ENCODE data around the gene MMP15. TPM values are rescaled to one million over a fixed set of nuclear protein-coding genes. Genes with fewer than 3 reads are reported as not detected.

Gene MMP15
- total and polyA plus RNA-seq, 8 donors, result 8.1 to 140 (median 22.2) TPM

DNA sequence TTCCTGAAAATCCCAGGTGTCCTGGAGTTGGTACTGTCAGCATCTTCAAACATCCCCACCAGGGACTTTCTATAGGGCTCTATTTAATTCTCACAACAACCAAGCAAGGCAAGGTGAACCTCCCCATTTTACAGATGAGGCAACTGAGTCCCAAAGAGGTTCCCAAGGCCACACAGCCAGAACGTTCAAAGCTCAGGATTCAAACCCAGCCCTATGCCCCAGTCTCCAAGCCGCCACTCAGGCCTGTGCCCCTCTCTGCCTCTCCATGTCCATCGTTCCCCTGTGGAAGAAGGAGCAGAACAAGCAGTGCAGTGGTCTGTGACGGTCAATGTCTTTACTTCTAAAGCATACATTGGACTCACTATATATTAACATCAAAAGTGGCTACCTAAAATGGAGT lies 31.2 kb upstream of the MMP15 start:
- Histone ChIP-seq H3K4me1 (peaks cover 10 to 42% (median 23%) of the 10 kb centered on the region in 4 donors), H3K4me3 (no peak overlapping the region), H3K9me3 (no peaks in the 10 kb centered on the region), H3K27ac (no peak overlapping the region), H3K27me3 (no peaks in the 10 kb centered on the region), H3K36me3 (peaks cover 30 to 55% (median 47%) of the 10 kb centered on the region in 4 donors)
- TF ChIP-seq POLR2A (IDR thresholded peaks at IDR 0.05) (no peak), EP300 (IDR thresholded peaks at IDR 0.05) (no peak), POLR2AphosphoS5 (IDR thresholded peaks at IDR 0.05) (no peak)
- TF ChIP-seq, protein P1, sequence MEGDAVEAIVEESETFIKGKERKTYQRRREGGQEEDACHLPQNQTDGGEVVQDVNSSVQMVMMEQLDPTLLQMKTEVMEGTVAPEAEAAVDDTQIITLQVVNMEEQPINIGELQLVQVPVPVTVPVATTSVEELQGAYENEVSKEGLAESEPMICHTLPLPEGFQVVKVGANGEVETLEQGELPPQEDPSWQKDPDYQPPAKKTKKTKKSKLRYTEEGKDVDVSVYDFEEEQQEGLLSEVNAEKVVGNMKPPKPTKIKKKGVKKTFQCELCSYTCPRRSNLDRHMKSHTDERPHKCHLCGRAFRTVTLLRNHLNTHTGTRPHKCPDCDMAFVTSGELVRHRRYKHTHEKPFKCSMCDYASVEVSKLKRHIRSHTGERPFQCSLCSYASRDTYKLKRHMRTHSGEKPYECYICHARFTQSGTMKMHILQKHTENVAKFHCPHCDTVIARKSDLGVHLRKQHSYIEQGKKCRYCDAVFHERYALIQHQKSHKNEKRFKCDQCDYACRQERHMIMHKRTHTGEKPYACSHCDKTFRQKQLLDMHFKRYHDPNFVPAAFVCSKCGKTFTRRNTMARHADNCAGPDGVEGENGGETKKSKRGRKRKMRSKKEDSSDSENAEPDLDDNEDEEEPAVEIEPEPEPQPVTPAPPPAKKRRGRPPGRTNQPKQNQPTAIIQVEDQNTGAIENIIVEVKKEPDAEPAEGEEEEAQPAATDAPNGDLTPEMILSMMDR (IDR thresholded peaks at IDR 0.05), result no peak
- intact Hi-C loops (cut with DNase I; ENCODE audit: low total_unique reads), result no loop called here
- WGBS, 5 donors, result 94 to 96% (median 95%) methylated on average over 4 of the region's 4 CpGs
- DNase-seq, result no peak

DNA sequence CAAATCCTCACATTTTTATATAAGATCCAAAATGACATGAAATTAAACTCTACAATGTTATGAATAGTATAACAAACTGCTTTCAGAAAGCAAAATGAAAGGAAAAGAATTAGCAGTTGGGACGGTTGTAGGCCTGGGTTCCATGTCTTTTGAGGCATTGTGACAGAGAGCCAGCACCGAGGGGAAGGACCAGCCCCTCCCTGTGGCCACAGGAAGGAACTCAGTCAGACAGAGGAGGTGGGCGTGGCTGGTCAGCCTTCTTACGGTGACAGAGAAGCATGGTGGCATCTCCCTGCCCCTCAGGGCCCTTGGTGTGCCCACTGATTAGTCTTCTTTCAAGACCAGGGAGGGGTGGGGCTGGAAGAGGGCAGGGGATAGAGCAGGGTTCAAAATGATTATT lies 30.8 kb upstream of the MMP15 start:
- Histone ChIP-seq H3K27ac (no peak overlapping the region), H3K4me3 (no peak overlapping the region), H3K4me1 (peaks cover 14 to 46% (median 27%) of the 10 kb centered on the region in 4 donors), H3K36me3 (peaks cover 30 to 55% (median 47%) of the 10 kb centered on the region in 4 donors), H3K9me3 (no peaks in the 10 kb centered on the region), H3K27me3 (no peaks in the 10 kb centered on the region)
- DNase-seq, result peak; percentile 59 to 71
- no peak for TF ChIP-seq EP300 (IDR thresholded peaks at IDR 0.05)
- TF ChIP-seq, protein P1 (IDR thresholded peaks at IDR 0.05), result peak in 2 of 7 experiments; percentile 9 to 21
- intact Hi-C loops (cut with DNase I; ENCODE audit: low total_unique reads), result loop anchor here (5.0 kb wide), 1 partner anchor 92 kb away; no protein-coding TSS in a partner anchor
- 21 to 29% (median 25%) methylated on average over 4 of the region's 4 CpGs for WGBS, 5 donors

DNA sequence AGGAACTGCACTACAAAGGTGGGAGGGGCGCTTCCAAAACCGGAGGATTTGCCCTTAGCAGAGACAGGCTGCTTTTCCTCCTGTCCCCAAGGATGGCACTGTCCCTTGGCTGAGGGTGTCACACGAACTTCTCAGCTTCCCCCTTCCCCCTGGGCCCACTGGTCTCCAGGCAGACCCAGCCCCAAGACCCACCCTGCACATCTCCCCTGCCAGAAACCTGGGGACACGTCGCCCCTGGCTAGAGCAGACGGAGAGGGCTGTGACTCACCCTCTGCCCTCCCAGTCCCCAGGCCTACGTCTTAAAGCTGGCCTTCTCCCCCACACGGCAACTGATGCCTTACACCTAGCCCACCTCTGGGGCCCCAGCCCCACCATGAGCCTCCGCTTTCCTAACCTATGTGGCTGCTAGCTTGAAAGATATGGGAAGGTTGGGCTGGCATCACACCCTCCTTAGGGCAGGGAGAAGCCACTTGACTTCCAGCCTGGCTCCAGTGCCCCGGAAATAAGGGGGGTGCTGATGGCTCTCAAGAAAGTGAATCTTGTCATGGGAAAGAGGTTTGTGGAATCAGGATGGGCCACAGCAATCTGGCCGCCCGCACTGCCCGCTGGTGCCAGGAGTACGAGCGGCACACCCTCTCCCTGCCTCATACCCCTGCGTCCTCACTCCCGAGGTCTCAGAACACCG lies 29.7 kb upstream of the MMP15 start:
- TF ChIP-seq, protein P1 (IDR thresholded peaks at IDR 0.05), result no peak
- TF ChIP-seq POLR2A (IDR thresholded peaks at IDR 0.05) (no peak), EP300 (IDR thresholded peaks at IDR 0.05) (no peak), POLR2AphosphoS5 (IDR thresholded peaks at IDR 0.05) (no peak)
- Histone ChIP-seq H3K4me1 (peaks cover 16 to 52% (median 30%) of the 10 kb centered on the region in 4 donors), H3K36me3 (peaks cover 30 to 55% (median 47%) of the 10 kb centered on the region in 4 donors), H3K27ac (no peak overlapping the region), H3K27me3 (no peaks in the 10 kb centered on the region), H3K9me3 (no peaks in the 10 kb centered on the region), H3K4me3 (no peak overlapping the region)
- 91 to 96% (median 93%) methylated on average over 15 to 18 of the region's 18 CpGs for WGBS, 5 donors
- intact Hi-C loops (cut with DNase I; ENCODE audit: low total_unique reads), result loop anchor here (5.0 kb wide), 1 partner anchor 94 kb away; no protein-coding TSS in a partner anchor
- no peak for DNase-seq

DNA sequence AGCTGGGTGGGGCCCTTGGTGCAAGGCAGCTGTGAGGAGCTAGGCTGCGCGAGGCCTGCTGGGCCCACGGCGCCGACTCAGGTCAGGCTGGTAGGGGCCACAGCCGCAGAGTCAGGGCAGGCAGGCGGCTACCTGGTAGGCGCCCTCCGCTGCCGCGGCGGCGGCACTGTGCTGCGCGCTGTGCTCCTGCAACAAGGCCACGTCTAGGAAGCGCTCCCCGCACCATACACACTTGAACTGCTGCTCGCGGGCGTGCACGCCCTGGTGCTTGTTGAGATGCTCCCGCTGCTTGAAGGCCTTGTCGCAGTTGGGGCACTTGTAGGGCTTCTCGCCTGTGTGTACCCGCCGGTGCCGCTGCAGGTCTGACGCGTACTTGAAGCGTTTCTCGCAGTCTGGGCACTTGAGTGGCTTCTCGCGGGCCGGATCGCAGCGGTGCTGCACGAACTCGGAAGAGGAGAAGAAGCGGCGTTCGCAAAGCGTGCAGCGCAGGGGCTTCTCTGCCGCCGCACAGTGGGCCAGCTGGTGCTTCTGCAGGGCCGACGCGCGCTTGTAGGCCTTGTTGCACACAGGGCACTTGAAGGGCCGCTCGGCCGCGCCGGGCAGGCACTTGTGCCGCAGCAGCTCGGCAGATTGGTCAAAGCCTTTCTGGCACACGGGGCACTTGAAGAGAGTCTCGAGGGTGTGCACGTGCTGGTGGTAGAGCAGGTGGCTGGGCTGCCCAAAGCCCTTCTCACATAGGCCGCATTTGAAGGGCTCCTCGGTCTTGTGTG lies 29.0 kb upstream of the MMP15 start:
- WGBS, 5 donors, result 96 to 97% (median 96%) methylated on average over 55 to 62 of the region's 62 CpGs
- H3K4me1 ChIP-seq, result peaks cover 18 to 54% (median 34%) of the 10 kb centered on the region in 4 donors

More for the DNA sequence above, 29.0 kb upstream of the MMP15 start:
- H3K4me3 ChIP-seq, result no peak overlapping the region
- H3K27me3 ChIP-seq, result no peaks in the 10 kb centered on the region
- H3K36me3 ChIP-seq, result peaks cover 30 to 55% (median 47%) of the 10 kb centered on the region in 4 donors
- TF ChIP-seq, protein P1 (IDR thresholded peaks at IDR 0.05), result no peak
- no peak for TF ChIP-seq EP300 (IDR thresholded peaks at IDR 0.05)
- no peak for TF ChIP-seq POLR2A (IDR thresholded peaks at IDR 0.05)
- TF ChIP-seq POLR2AphosphoS5 (IDR thresholded peaks at IDR 0.05), result no peak
- intact Hi-C loops (cut with DNase I; ENCODE audit: low total_unique reads), result loop anchor here (5.0 kb wide), 1 partner anchor 94 kb away; no protein-coding TSS in a partner anchor
- no peak overlapping the region for H3K27ac ChIP-seq
- no peaks in the 10 kb centered on the region for H3K9me3 ChIP-seq
- DNase-seq, result no peak

Data from stomach (tissue), 9 donors.